HEK293 (cell line): Measurements from ENCODE around the gene ABCF2.

ENCODE experiments used
- CTCF ChIA-PET: fragments of 350-600 bp; formaldehyde crosslinking; extraction: SDS; loops from one replicate; lab custom pipeline; 2021; ENCODE audit warnings: antibody characterized with exemption; lab: Yijun Ruan, JAX
- POLR2A ChIA-PET: fragments of 300-600 bp; formaldehyde crosslinking; extraction: SDS; loops from one replicate; lab custom pipeline; 2020; ENCODE audit warnings: antibody characterized with exemption, inconsistent platforms; lab: Yijun Ruan, JAX
- H3K27ac ChIP-seq: fragments of 200-500 bp; sonication (Bioruptor generic); 2 replicates; pipeline ENCODE4 v1.5.1; 2014; ENCODE audit warnings: low read depth, low read length, control low read depth, inconsistent platforms; ENCODE audit errors: extremely low read depth
- H3K36me3 ChIP-seq, 2 experiments: fragments of 200-500 bp in 1 of 2; sonication (Bioruptor generic) in 1 of 2; 1 replicate in 1 of 2; 2 replicates in 1 of 2; pipeline ENCODE4 v1.5.1; 2014 to 2017; ENCODE audit warnings: inconsistent platforms in 2 of 2, low read length in 2 of 2; ENCODE audit not compliant: control insufficient read depth in 2 of 2, insufficient read depth in 1 of 2
- H3K4me1 ChIP-seq: fragments of 200-500 bp; sonication (Bioruptor generic); 2 replicates; pipeline ENCODE4 v1.5.1; 2014; ENCODE audit warnings: mild to moderate bottlenecking, low read length, inconsistent platforms; ENCODE audit not compliant: control insufficient read depth, insufficient read depth
- H3K4me3 ChIP-seq: 2 replicates; pipeline ENCODE4 v1.5.1; 2011; ENCODE audit warnings: low read depth, mild to moderate bottlenecking, control low read depth, low read length, moderate library complexity
- H3K9me3 ChIP-seq: fragments of 200-500 bp; sonication (Bioruptor generic); 2 replicates; pipeline ENCODE4 v1.5.1; 2014; ENCODE audit warnings: low read depth, low read length, inconsistent platforms; ENCODE audit not compliant: control insufficient read depth, insufficient read depth
- MEIS1 ChIP-seq: sonication (generic); formaldehyde crosslinking; IDR thresholded peaks from 2 replicates; pipeline ENCODE4 v1.8.1; 2022; ENCODE audit warnings: missing genetic modification reagents, mild to moderate bottlenecking, borderline replicate concordance
- PATZ1 ChIP-seq: fragments of 450-650 bp; formaldehyde crosslinking; IDR thresholded peaks from 2 replicates; pipeline ENCODE4 v1.5.1; 2016; ENCODE audit warnings: missing biosample characterization, missing genetic modification characterization
- PRDM6 ChIP-seq: fragments of 450-650 bp; formaldehyde crosslinking; IDR thresholded peaks from 2 replicates; pipeline ENCODE4 v1.5.1; 2017; ENCODE audit warnings: missing biosample characterization, missing genetic modification characterization
- SCRT2 ChIP-seq: fragments of 450-650 bp; formaldehyde crosslinking; IDR thresholded peaks from 2 replicates; pipeline ENCODE4 v1.5.1; 2016; ENCODE audit warnings: missing biosample characterization, missing genetic modification characterization
- YY1 ChIP-seq: fragments of 450-650 bp; formaldehyde crosslinking; IDR thresholded peaks from 2 replicates; pipeline ENCODE4 v1.5.1; 2018; ENCODE audit warnings: missing biosample characterization, missing genetic modification characterization
- ZNF114 ChIP-seq: fragments of 450-650 bp; formaldehyde crosslinking; IDR thresholded peaks from 2 replicates; pipeline ENCODE4 v1.5.0; 2017; ENCODE audit warnings: missing biosample characterization, missing genetic modification characterization
- ZNF16 ChIP-seq: fragments of 450-650 bp; formaldehyde crosslinking; IDR thresholded peaks from 2 replicates; pipeline ENCODE4 v1.5.1; 2016; ENCODE audit warnings: low read depth, missing biosample characterization, missing genetic modification characterization
- ZNF169 ChIP-seq: fragments of 450-650 bp; formaldehyde crosslinking; IDR thresholded peaks from 2 replicates; pipeline ENCODE4 v1.5.1; 2016; ENCODE audit warnings: missing biosample characterization, missing genetic modification characterization
- ZNF223 ChIP-seq: fragments of 450-650 bp; formaldehyde crosslinking; IDR thresholded peaks from 2 replicates; pipeline ENCODE4 v1.5.1; 2016; ENCODE audit warnings: missing biosample characterization, missing genetic modification characterization
- ZNF311 ChIP-seq: fragments of 450-650 bp; formaldehyde crosslinking; IDR thresholded peaks from 2 replicates; pipeline ENCODE4 v1.5.1; 2017; ENCODE audit warnings: missing biosample characterization, missing genetic modification characterization, borderline replicate concordance
- ZNF548 ChIP-seq: fragments of 450-650 bp; formaldehyde crosslinking; IDR thresholded peaks from 2 replicates; pipeline ENCODE4 v1.5.1; 2016; ENCODE audit warnings: missing biosample characterization, missing genetic modification characterization
- ZNF600 ChIP-seq: fragments of 450-650 bp; formaldehyde crosslinking; IDR thresholded peaks from 2 replicates; pipeline ENCODE4 v1.5.1; 2016; ENCODE audit warnings: missing biosample characterization, missing genetic modification characterization
- ZNF670 ChIP-seq: fragments of 450-650 bp; formaldehyde crosslinking; IDR thresholded peaks from 2 replicates; pipeline ENCODE4 v1.5.1; 2016; ENCODE audit warnings: missing biosample characterization, missing genetic modification characterization, low read depth
- ZNF704 ChIP-seq: fragments of 450-650 bp; formaldehyde crosslinking; IDR thresholded peaks from 2 replicates; pipeline ENCODE4 v1.5.1; 2016; ENCODE audit warnings: missing biosample characterization, missing genetic modification characterization
- ZSCAN23 ChIP-seq: fragments of 450-650 bp; formaldehyde crosslinking; IDR thresholded peaks from 2 replicates; pipeline ENCODE4 v1.5.1; 2016; ENCODE audit warnings: missing biosample characterization, missing genetic modification characterization

Gene ABCF2

GRCh38 chr7:151260883-151261282, 33.9 kb upstream of the ABCF2 start (continued):
- TF ChIP-seq ZNF600 (tag by site-specific recombination) (no peak), ZNF704 (tag by site-specific recombination) (no peak), ZNF16 (tag by site-specific recombination) (no peak), ZNF670 (tag by site-specific recombination) (no peak), ZSCAN23 (no peak)

GRCh38 chr7:151260471-151260870, 33.5 kb upstream of the ABCF2 start:
- POLR2A ChIA-PET, result no interaction called here
- H3K4me3 ChIP-seq, result no peak overlapping the region

GRCh38 chr7:151257990-151258389, 31.0 kb upstream of the ABCF2 start:
- TF ChIP-seq MEIS1 (CRISPR knock-in tag) (no peak), SCRT2 (peak; percentile 58; the same call in 1 of the 2 replicates)
- TF ChIP-seq, all 188 proteins: peak for 1
- no peaks in the 10 kb centered on the region for H3K36me3 ChIP-seq
- H3K27ac ChIP-seq, result no peak overlapping the region
- CTCF ChIA-PET, result no interaction called here
- no peaks in the 10 kb centered on the region for H3K4me1 ChIP-seq
- H3K9me3 ChIP-seq, result no peaks in the 10 kb centered on the region
- no peak overlapping the region for H3K4me3 ChIP-seq
- POLR2A ChIA-PET, result interaction anchor here (0.7 kb wide), 1 partner anchor 773 kb away, joined by 3 read pairs; no protein-coding TSS in a partner anchor

More at GRCh38 chr7:151260471-151260870, 33.5 kb upstream of the ABCF2 start:
- H3K36me3 ChIP-seq, result no peaks in the 10 kb centered on the region
- H3K4me1 ChIP-seq, result no peaks in the 10 kb centered on the region
- H3K27ac ChIP-seq, result no peak overlapping the region
- TF ChIP-seq ZNF670 (tag by site-specific recombination) (no peak), MEIS1 (CRISPR knock-in tag) (no peak), ZNF311 (tag by site-specific recombination) (no peak), YY1 (tag by site-specific recombination) (no peak), ZNF114 (tag by site-specific recombination) (no peak), PATZ1 (tag by site-specific recombination) (no peak), ZNF223 (tag by site-specific recombination) (no peak), PRDM6 (no peak), ZNF169 (no peak)
- CTCF ChIA-PET, result interaction anchor here (1.1 kb wide), 1 partner anchor 16 kb away, joined by 3 read pairs; no protein-coding TSS in a partner anchor
- no peaks in the 10 kb centered on the region for H3K9me3 ChIP-seq

GRCh38 chr7:151256410-151257045, 29.5 kb upstream of the ABCF2 start:
- Histone ChIP-seq H3K9me3 (no peaks in the 10 kb centered on the region), H3K4me3 (no peak overlapping the region), H3K27ac (no peak overlapping the region), H3K4me1 (no peaks in the 10 kb centered on the region), H3K36me3 (no peaks in the 10 kb centered on the region)
- ChIA-PET POLR2A (interaction anchor here (0.9 to 1.1 kb wide), 2 partner anchors 20 to 30 kb away, joined by 3 read pairs; partner anchors contain the start of gene ABCF2), CTCF (interaction anchor here (0.6 kb wide), 2 partner anchors 20 to 35 kb away, joined by 4 to 5 read pairs; no protein-coding TSS in a partner anchor)
- TF ChIP-seq ZNF548 (tag by site-specific recombination), result no peak
